HCT116 (cell line): Measurements from ENCODE around the gene TOGARAM1. TPM values are rescaled to one million over a fixed set of nuclear protein-coding genes. Genes with fewer than 3 reads are reported as not detected.

Experiments
- ATAC-seq: fragments of 200-7000 bp; cut with Tn5 transposase; 2 replicates; pipeline ENCODE4 v1.9.1; 2020; ENCODE audit warnings: mild to moderate bottlenecking, moderate library complexity
- BruUV-seq: library from RNA; stranded (reverse); fragments of 400-500 nt; replicated peaks from 2 replicates; lab custom pipeline; 2021; lab: Mats Ljungman, UMichigan
- CTCF ChIA-PET: fragments of 300-600 bp; sonication (Branson Sonifier 250); formaldehyde crosslinking; loops from one replicate; lab custom pipeline; 2021; ENCODE audit warnings: antibody characterized with exemption; lab: Charles Lee
- POLR2A ChIA-PET: fragments of 300-600, 350-600 bp; sonication (Branson Sonifier 250); formaldehyde crosslinking; loops from one replicate; lab custom pipeline; 2021; ENCODE audit warnings: antibody characterized with exemption; lab: Charles Lee
- RAD21 ChIA-PET, 2 experiments: fragments of 300-600 bp; sonication (Branson Sonifier 250); formaldehyde crosslinking; loops; one replicate each; lab custom pipeline; 2023; ENCODE audit warnings: low total read pairs in 2 of 2; ENCODE audit not compliant: uncharacterized antibody in 2 of 2, unreplicated experiment in 2 of 2, low non-redundant PET in 1 of 2; lab: Charles Lee
- DNase-seq: peaks from one replicate; pipeline ENCODE4 v3.0.0-alpha.2; 2010; ENCODE audit warnings: low read depth, low spot score
- H2AFZ ChIP-seq: fragments of 200-600 bp; shearing (Covaris generic), sonication (generic); 2 replicates; pipeline ENCODE4 v1.6.1; 2017; ENCODE audit warnings: low read depth, mixed run types, mixed read lengths, antibody characterized with exemption, low read length; ENCODE audit not compliant: poor library complexity, severe bottlenecking
- H3K27ac ChIP-seq: 2 replicates; pipeline ENCODE4 v1.5.1; 2012; ENCODE audit warnings: low read depth, low read length
- H3K27me3 ChIP-seq: fragments of 200-600 bp; sonication (generic); 2 replicates; pipeline ENCODE4 v1.6.1; 2016; ENCODE audit warnings: mixed run types, low read length, mixed read lengths; ENCODE audit not compliant: insufficient read depth
- H3K36me3 ChIP-seq, 2 experiments: fragments of 200-500 bp in 1 of 2; fragments of 200-600 bp in 1 of 2; sonication (Bioruptor generic) in 1 of 2; sonication (generic) in 1 of 2; 2 replicates each; pipeline versions ENCODE4 v1.5.1 to v1.6.1; 2014 to 2016; ENCODE audit warnings: low read length in 2 of 2, inconsistent platforms in 1 of 2, mixed read lengths in 1 of 2, mixed run types in 1 of 2; ENCODE audit not compliant: insufficient read depth in 2 of 2, control insufficient read depth in 1 of 2
- H3K4me1 ChIP-seq, 2 experiments: fragments of 200-600 bp in 1 of 2; sonication (generic) in 1 of 2; 2 replicates each; pipeline versions ENCODE4 v1.5.1 to v1.6.1; 2012 to 2017; ENCODE audit warnings: low read length in 2 of 2, inconsistent platforms in 1 of 2, mild to moderate bottlenecking in 1 of 2, mixed read lengths in 1 of 2, mixed run types in 1 of 2, moderate library complexity in 1 of 2; ENCODE audit not compliant: insufficient read depth in 2 of 2, control insufficient read depth in 1 of 2
- H3K4me2 ChIP-seq: fragments of 200-600 bp; sonication (generic); 2 replicates; pipeline ENCODE4 v1.6.1; 2017; ENCODE audit warnings: mixed run types, low read length, mixed read lengths
- H3K4me3 ChIP-seq, 2 experiments: fragments of 200-600 bp in 1 of 2; sonication (generic) in 1 of 2; replicated peaks in 1 of 2; 2 replicates each; pipeline ENCODE4 v1.5.1; 2011 to 2016; ENCODE audit warnings: low read length in 2 of 2, control low read depth in 1 of 2, low read depth in 1 of 2, mild to moderate bottlenecking in 1 of 2, mixed read lengths in 1 of 2, mixed run types in 1 of 2
- H3K79me2 ChIP-seq: fragments of 200-600 bp; sonication (generic); 2 replicates; pipeline ENCODE4 v1.6.1; 2017; ENCODE audit warnings: mild to moderate bottlenecking, mixed run types, low read length, moderate library complexity, mixed read lengths; ENCODE audit not compliant: insufficient read depth
- H3K9ac ChIP-seq: fragments of 200-600 bp; sonication (generic); 2 replicates; pipeline ENCODE4 v1.6.1; 2016; ENCODE audit warnings: low read length, mixed read lengths
- H3K9me2 ChIP-seq: fragments of 200-600 bp; sonication (generic), shearing (Covaris generic); 2 replicates; pipeline ENCODE4 v1.6.1; 2017; ENCODE audit warnings: mixed run types, mild to moderate bottlenecking, moderate library complexity; ENCODE audit not compliant: insufficient read depth
- H3K9me3 ChIP-seq, 2 experiments: fragments of 200-500 bp in 1 of 2; fragments of 200-600 bp in 1 of 2; sonication (Bioruptor generic) in 1 of 2; sonication (generic) in 1 of 2; 2 replicates each; pipeline ENCODE4 v1.6.1; 2014 to 2017; ENCODE audit warnings: low read length in 2 of 2, mixed read lengths in 2 of 2, inconsistent platforms in 1 of 2, low read depth in 1 of 2, mild to moderate bottlenecking in 1 of 2, mixed run types in 1 of 2, moderate library complexity in 1 of 2; ENCODE audit not compliant: control insufficient read depth in 1 of 2, insufficient read depth in 1 of 2
- H4K20me1 ChIP-seq: fragments of 200-600 bp; sonication (generic), shearing (Covaris generic); 2 replicates; pipeline ENCODE4 v1.6.1; 2017; ENCODE audit warnings: mixed run types, mild to moderate bottlenecking, moderate library complexity; ENCODE audit not compliant: insufficient read depth
- CBX3 ChIP-seq: IDR thresholded peaks from 2 replicates; pipeline ENCODE4 v1.6.1; 2012; ENCODE audit warnings: low read depth
- ELF1 ChIP-seq: IDR thresholded peaks from 2 replicates; pipeline ENCODE4 v1.6.1; 2012; ENCODE audit warnings: low read depth, borderline replicate concordance
- EZH2 ChIP-seq: fragments of 200-600 bp; sonication (generic); IDR thresholded peaks from 2 replicates; pipeline ENCODE4 v1.6.1; 2017; ENCODE audit warnings: antibody characterized with exemption, mixed run types
- EZH2phosphoT487 ChIP-seq: fragments of 200-600 bp; IDR thresholded peaks from 2 replicates; pipeline ENCODE4 v1.6.1; 2018; ENCODE audit warnings: antibody characterized with exemption, borderline replicate concordance
- FOSL1 ChIP-seq: IDR thresholded peaks from 2 replicates; pipeline ENCODE4 v1.6.1; 2012; ENCODE audit warnings: low read depth
- JUND ChIP-seq: IDR thresholded peaks from 2 replicates; pipeline ENCODE4 v1.6.1; 2012
- MAX ChIP-seq: IDR thresholded peaks from 2 replicates; pipeline ENCODE4 v1.6.1; 2012
- POLR2A ChIP-seq: IDR thresholded peaks from 2 replicates; pipeline ENCODE4 v1.7.0; 2011; ENCODE audit warnings: borderline replicate concordance; ENCODE audit not compliant: insufficient read depth, insufficient read length; ENCODE audit errors: extremely low read depth
- POLR2AphosphoS5 ChIP-seq: IDR thresholded peaks from 2 replicates; pipeline ENCODE4 v1.6.1; 2011; ENCODE audit warnings: mild to moderate bottlenecking, low read depth, low read length, moderate library complexity
- RAD21 ChIP-seq: IDR thresholded peaks from 2 replicates; pipeline ENCODE4 v1.6.1; 2012; ENCODE audit warnings: low read depth, mild to moderate bottlenecking
- SIN3A ChIP-seq: IDR thresholded peaks from 2 replicates; pipeline ENCODE4 v1.6.1; 2012; ENCODE audit warnings: low read depth
- SP1 ChIP-seq: IDR thresholded peaks from 2 replicates; pipeline ENCODE4 v1.6.1; 2012; ENCODE audit warnings: low read depth
- SRF ChIP-seq: IDR thresholded peaks from 2 replicates; pipeline ENCODE4 v1.6.1; 2012; ENCODE audit warnings: low read depth
- TCF7L2 ChIP-seq: IDR thresholded peaks from 2 replicates; pipeline ENCODE4 v1.7.0; 2011; ENCODE audit warnings: borderline replicate concordance, inconsistent platforms; ENCODE audit not compliant: insufficient read depth, insufficient read length; ENCODE audit errors: extremely low read depth
- YY1 ChIP-seq: IDR thresholded peaks from 2 replicates; pipeline ENCODE4 v1.6.1; 2011; ENCODE audit warnings: low read length, low read depth, moderate library complexity, mild to moderate bottlenecking; ENCODE audit not compliant: insufficient replicate concordance; ENCODE audit errors: extremely low read depth
- ZFX ChIP-seq: fragments of 450-650 bp; IDR thresholded peaks from 2 replicates; pipeline ENCODE4 v1.6.1; 2017
- ZNF274 ChIP-seq: fragments of 200-500 bp; sonication (Bioruptor generic); IDR thresholded peaks from 2 replicates; pipeline ENCODE4 v1.6.1; 2014; ENCODE audit warnings: mild to moderate bottlenecking, low read depth, low read length, inconsistent platforms
- intact Hi-C: fragments of 100-400 bp; cut with micrococcal nuclease; formaldehyde crosslinking; loops from 2 replicates; pipeline ENCODE4 v1.10.0; 2022
- total RNA-seq: library from RNA; stranded (reverse); gene quantifications from one replicate; pipeline ENCODE4 v1.2.1, GENCODE V29; 2021; ENCODE audit not compliant: unreplicated experiment
- TF ChIP-seq, protein P1 (sequence below): IDR thresholded peaks from 2 replicates; pipeline ENCODE4 v1.6.1; 2012; ENCODE audit warnings: low read depth
- TF ChIP-seq, protein P2 (sequence below): IDR thresholded peaks from 2 replicates; pipeline ENCODE4 v1.6.1; 2012
- TF ChIP-seq, protein P3 (sequence below), 3 experiments: fragments of 200-600 bp in 1 of 3; sonication (generic) in 1 of 3; IDR thresholded peaks in 2 of 3; conservative IDR thresholded peaks in 1 of 3; 2 replicates each; pipeline ENCODE4 v1.5.1; 2012 to 2017; ENCODE audit warnings: low read depth in 2 of 3, low read length in 2 of 3, antibody characterized with exemption in 1 of 3, borderline replicate concordance in 1 of 3, control low read depth in 1 of 3, mild to moderate bottlenecking in 1 of 3, mixed read lengths in 1 of 3, mixed run types in 1 of 3, moderate library complexity in 1 of 3; ENCODE audit not compliant: insufficient read depth in 1 of 3

The TOGARAM1 gene
- total RNA-seq, 1 experiment from 2014 or later, result 1.9 TPM

- RAD21 ChIA-PET, result interaction anchor here in 1 of 2 experiments (0.6 kb wide), 1 partner anchor 214 kb away, joined by 3 read pairs; no protein-coding TSS in a partner anchor
- Histone ChIP-seq H3K9ac (no peak overlapping the region), H3K9me3 (no peaks in the 10 kb centered on the region), H2AFZ (no peak overlapping the region), H3K36me3 (no peaks in the 10 kb centered on the region), H3K27me3 (no peaks in the 10 kb centered on the region), H3K4me2 (no peak overlapping the region), H4K20me1 (0 out of 2 replicates have a peak, but pooled peaks cover 3% of the 10 kb centered on the region), H3K4me1 (no peaks in the 10 kb centered on the region), H3K4me3 (no peak overlapping the region), H3K9me2 (no peaks in the 10 kb centered on the region), H3K79me2 (no peaks in the 10 kb centered on the region; the same call in 1 of the 2 replicates), H3K27ac (no peak overlapping the region)
- TF ChIP-seq ZFX (no peak), YY1 (no peak), ELF1 (no peak), ZNF274 (no peak), FOSL1 (no peak), EZH2 (no peak), SRF (no peak), EZH2phosphoT487 (no peak), POLR2A (no peak), MAX (no peak), SIN3A (no peak), CBX3 (no peak), POLR2AphosphoS5 (no peak), SP1 (no peak), JUND (no peak), TCF7L2 (no peak), RAD21 (no peak)
- TF ChIP-seq, protein P1, sequence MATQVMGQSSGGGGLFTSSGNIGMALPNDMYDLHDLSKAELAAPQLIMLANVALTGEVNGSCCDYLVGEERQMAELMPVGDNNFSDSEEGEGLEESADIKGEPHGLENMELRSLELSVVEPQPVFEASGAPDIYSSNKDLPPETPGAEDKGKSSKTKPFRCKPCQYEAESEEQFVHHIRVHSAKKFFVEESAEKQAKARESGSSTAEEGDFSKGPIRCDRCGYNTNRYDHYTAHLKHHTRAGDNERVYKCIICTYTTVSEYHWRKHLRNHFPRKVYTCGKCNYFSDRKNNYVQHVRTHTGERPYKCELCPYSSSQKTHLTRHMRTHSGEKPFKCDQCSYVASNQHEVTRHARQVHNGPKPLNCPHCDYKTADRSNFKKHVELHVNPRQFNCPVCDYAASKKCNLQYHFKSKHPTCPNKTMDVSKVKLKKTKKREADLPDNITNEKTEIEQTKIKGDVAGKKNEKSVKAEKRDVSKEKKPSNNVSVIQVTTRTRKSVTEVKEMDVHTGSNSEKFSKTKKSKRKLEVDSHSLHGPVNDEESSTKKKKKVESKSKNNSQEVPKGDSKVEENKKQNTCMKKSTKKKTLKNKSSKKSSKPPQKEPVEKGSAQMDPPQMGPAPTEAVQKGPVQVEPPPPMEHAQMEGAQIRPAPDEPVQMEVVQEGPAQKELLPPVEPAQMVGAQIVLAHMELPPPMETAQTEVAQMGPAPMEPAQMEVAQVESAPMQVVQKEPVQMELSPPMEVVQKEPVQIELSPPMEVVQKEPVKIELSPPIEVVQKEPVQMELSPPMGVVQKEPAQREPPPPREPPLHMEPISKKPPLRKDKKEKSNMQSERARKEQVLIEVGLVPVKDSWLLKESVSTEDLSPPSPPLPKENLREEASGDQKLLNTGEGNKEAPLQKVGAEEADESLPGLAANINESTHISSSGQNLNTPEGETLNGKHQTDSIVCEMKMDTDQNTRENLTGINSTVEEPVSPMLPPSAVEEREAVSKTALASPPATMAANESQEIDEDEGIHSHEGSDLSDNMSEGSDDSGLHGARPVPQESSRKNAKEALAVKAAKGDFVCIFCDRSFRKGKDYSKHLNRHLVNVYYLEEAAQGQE, result no peak
- TF ChIP-seq, protein P2, sequence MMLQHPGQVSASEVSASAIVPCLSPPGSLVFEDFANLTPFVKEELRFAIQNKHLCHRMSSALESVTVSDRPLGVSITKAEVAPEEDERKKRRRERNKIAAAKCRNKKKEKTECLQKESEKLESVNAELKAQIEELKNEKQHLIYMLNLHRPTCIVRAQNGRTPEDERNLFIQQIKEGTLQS, result no peak
- TF ChIP-seq, protein P3, sequence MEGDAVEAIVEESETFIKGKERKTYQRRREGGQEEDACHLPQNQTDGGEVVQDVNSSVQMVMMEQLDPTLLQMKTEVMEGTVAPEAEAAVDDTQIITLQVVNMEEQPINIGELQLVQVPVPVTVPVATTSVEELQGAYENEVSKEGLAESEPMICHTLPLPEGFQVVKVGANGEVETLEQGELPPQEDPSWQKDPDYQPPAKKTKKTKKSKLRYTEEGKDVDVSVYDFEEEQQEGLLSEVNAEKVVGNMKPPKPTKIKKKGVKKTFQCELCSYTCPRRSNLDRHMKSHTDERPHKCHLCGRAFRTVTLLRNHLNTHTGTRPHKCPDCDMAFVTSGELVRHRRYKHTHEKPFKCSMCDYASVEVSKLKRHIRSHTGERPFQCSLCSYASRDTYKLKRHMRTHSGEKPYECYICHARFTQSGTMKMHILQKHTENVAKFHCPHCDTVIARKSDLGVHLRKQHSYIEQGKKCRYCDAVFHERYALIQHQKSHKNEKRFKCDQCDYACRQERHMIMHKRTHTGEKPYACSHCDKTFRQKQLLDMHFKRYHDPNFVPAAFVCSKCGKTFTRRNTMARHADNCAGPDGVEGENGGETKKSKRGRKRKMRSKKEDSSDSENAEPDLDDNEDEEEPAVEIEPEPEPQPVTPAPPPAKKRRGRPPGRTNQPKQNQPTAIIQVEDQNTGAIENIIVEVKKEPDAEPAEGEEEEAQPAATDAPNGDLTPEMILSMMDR (IDR thresholded peaks at IDR 0.05 in 2 of 3, conservative IDR thresholded peaks at IDR 0.05 in 1 of 3; ENCODE audit: borderline replicate concordance in 1 of 3, insufficient read depth in 1 of 3, low read depth in 2 of 3, low read length in 2 of 3), result no peak
- ATAC-seq (no peak), DNase-seq (no peak)
- CTCF ChIA-PET, result no interaction called here
- intact Hi-C loops, result no loop called here
- POLR2A ChIA-PET, result no interaction called here
- BruUV-seq, result no TSS peak
Observed at GRCh38 chr14:44988694-44989093, 26.7 kb downstream of the TOGARAM1 start.
